ENCODE measurements around the gene GALNT16. TPM values are rescaled to one million over a fixed set of nuclear protein-coding genes. Genes with fewer than 3 reads are reported as not detected.

Gene GALNT16
- total and polyA plus RNA-seq, 3 donors from 2014 or later = 5.6 to 11.1 (median 6.3) TPM

- Histone ChIP-seq H3K36me3 (ENCODE audit: low read depth, missing control alignments) (no peaks in the 10 kb centered on the region), H3K9me3 (no peaks in the 10 kb centered on the region), H3K27me3 (no peaks in the 10 kb centered on the region), H3K4me3 (no peak overlapping the region), H3K27ac (peak overlapping the region in 1 of 2 donors; percentile 29), H3K4me1 (peaks cover 8% of the 10 kb centered on the region)
- TF ChIP-seq POLR2A (IDR thresholded peaks at IDR 0.05) = no peak
- TF ChIP-seq CTCF (IDR thresholded peaks at IDR 0.05) = no peak
- WGBS, 2 donors = 56 to 73% methylated on average over 6 of the region's 6 CpGs
- intact Hi-C loops (cut with DNase I; ENCODE audit: low total_unique reads) = no loop called here
- peak; percentile 63 for DNase-seq
Measured at GRCh38 chr14:69317102-69317755, 57.3 kb downstream of the GALNT16 start.

GRCh38 chr14:69317780-69318179 lies 57.8 kb downstream of the GALNT16 start:
- no peaks in the 10 kb centered on the region for H3K27me3 ChIP-seq
- H3K9me3 ChIP-seq = no peaks in the 10 kb centered on the region
- H3K27ac ChIP-seq = peak overlapping the region in 1 of 2 donors; percentile 29
- no peak for DNase-seq
- H3K4me1 ChIP-seq = peaks cover 8% of the 10 kb centered on the region
- intact Hi-C loops (cut with DNase I; ENCODE audit: low total_unique reads) = no loop called here
- no peak overlapping the region for H3K4me3 ChIP-seq
- WGBS, 2 donors = 91 to 96% methylated on average over 5 of the region's 5 CpGs
- TF ChIP-seq POLR2A (IDR thresholded peaks at IDR 0.05) (no peak), CTCF (IDR thresholded peaks at IDR 0.05) (no peak)
- no peaks in the 10 kb centered on the region for H3K36me3 ChIP-seq (ENCODE audit: low read depth, missing control alignments)

- Histone ChIP-seq H3K27ac (no peak overlapping the region), H3K36me3 (ENCODE audit: low read depth, missing control alignments) (no peaks in the 10 kb centered on the region), H3K4me1 (peaks cover 8% of the 10 kb centered on the region), H3K27me3 (no peaks in the 10 kb centered on the region), H3K4me3 (no peak overlapping the region), H3K9me3 (no peaks in the 10 kb centered on the region)
- no peak for DNase-seq
- intact Hi-C loops (cut with DNase I; ENCODE audit: low total_unique reads) = no loop called here
- TF ChIP-seq POLR2A (IDR thresholded peaks at IDR 0.05) (no peak), CTCF (IDR thresholded peaks at IDR 0.05) (no peak)
- WGBS, 2 donors = 92 to 93% methylated on average over 2 of the region's 2 CpGs
Measured at GRCh38 chr14:69318241-69318640, 58.3 kb downstream of the GALNT16 start.

GRCh38 chr14:69318901-69319475 lies 59.0 kb downstream of the GALNT16 start:
- Histone ChIP-seq H3K4me3 (no peak overlapping the region), H3K27ac (no peak overlapping the region), H3K9me3 (no peaks in the 10 kb centered on the region), H3K27me3 (no peaks in the 10 kb centered on the region), H3K36me3 (ENCODE audit: low read depth, missing control alignments) (no peaks in the 10 kb centered on the region), H3K4me1 (peaks cover 8% of the 10 kb centered on the region)
- DNase-seq = no peak
- no peak for TF ChIP-seq POLR2A (IDR thresholded peaks at IDR 0.05)
- no peak for TF ChIP-seq CTCF (IDR thresholded peaks at IDR 0.05)
- intact Hi-C loops (cut with DNase I; ENCODE audit: low total_unique reads) = no loop called here
- 81 to 92% methylated on average over 7 to 8 of the region's 8 CpGs for WGBS, 2 donors

GRCh38 chr14:69319911-69320310 lies 60.0 kb downstream of the GALNT16 start:
- WGBS, 2 donors = 88 to 98% methylated on average over 6 to 8 of the region's 8 CpGs
- H3K27me3 ChIP-seq = no peaks in the 10 kb centered on the region
- H3K4me1 ChIP-seq = peaks cover 8% of the 10 kb centered on the region
- DNase-seq = no peak
- H3K4me3 ChIP-seq = no peak overlapping the region
- H3K9me3 ChIP-seq = no peaks in the 10 kb centered on the region
- H3K27ac ChIP-seq = no peak overlapping the region
- intact Hi-C loops (cut with DNase I; ENCODE audit: low total_unique reads) = no loop called here
- no peak for TF ChIP-seq POLR2A (IDR thresholded peaks at IDR 0.05)
- no peak for TF ChIP-seq CTCF (IDR thresholded peaks at IDR 0.05)
- H3K36me3 ChIP-seq (ENCODE audit: low read depth, missing control alignments) = no peaks in the 10 kb centered on the region
